HG02884 (cell line): Measurements from ENCODE around the gene MAPK8IP3.
"Not testable (repeated sequence)": the region's sequence is repeated elsewhere in the genome, so short reads cannot be mapped to it uniquely, and the experiment has no call there.

Source experiments
- ATAC-seq: cut with Tn5 transposase; IDR thresholded peaks from one replicate; pipeline ENCODE4 v1.9.1; 2021; ENCODE audit warnings: mild to moderate bottlenecking, moderate library complexity; ENCODE audit not compliant: unreplicated experiment

Gene MAPK8IP3

DNA sequence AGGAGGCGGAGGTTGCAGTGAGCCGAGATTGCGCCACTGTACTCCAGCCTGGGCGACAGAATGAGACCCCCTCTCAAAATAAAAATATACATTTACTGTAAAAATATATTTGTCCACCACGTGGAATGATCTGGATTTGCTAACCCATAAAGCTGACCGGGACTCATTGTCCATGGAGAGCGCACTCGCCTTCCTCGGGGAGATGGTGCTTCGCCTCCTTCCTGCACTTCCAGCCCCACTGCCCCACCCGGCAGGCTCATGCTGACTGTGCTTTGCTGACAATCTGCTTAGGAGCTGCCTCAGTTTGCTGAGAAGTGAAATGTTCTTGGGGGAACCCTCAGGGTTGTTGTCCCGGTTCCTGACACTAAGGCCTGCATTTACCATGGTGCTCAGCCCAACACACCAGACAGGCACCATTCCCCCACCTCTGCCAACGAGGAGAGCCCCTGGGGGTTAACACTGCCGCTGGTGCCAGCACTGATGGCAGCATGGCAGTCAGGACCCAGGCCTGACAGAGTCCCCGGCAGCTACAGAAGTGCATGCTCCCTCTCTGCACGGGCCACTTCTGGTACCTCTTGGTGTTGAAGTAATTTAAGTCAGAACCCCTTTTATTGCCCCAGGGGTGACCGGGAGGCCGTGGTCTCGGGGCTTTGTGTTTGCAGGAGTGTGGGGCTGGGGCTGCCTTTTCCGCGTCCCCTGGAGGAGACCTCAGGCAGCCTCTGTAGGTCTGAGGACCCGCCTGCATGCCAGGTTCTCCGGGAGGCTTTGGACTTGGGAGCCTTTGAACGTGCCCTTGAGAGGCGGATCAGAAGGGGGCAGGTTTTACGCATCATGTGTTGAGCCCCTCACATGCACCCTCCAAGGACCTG, 79.2 kb downstream of the MAPK8IP3 start:
- ATAC-seq, result no peak

- no peak for ATAC-seq
Measured at GRCh38 chr16:1785846-1786170, 79.8 kb downstream of the MAPK8IP3 start.

- no peak for ATAC-seq
Measured at GRCh38 chr16:1786242-1787055, 80.5 kb downstream of the MAPK8IP3 start.

DNA sequence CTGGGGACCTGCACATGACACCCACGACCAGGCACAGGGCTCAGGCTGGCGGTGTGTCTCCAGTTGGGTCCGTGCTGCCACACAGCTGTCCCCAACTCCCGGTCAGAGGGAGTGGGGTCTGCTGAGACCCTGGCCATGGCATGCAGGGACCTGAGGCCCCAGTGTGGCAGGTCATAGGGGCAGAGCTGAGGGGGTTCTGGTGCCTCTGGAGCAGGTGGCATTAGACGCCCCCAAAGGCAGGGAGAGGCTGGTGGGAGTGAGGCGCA, 81.0 kb downstream of the MAPK8IP3 start:
- ATAC-seq, result no peak

DNA sequence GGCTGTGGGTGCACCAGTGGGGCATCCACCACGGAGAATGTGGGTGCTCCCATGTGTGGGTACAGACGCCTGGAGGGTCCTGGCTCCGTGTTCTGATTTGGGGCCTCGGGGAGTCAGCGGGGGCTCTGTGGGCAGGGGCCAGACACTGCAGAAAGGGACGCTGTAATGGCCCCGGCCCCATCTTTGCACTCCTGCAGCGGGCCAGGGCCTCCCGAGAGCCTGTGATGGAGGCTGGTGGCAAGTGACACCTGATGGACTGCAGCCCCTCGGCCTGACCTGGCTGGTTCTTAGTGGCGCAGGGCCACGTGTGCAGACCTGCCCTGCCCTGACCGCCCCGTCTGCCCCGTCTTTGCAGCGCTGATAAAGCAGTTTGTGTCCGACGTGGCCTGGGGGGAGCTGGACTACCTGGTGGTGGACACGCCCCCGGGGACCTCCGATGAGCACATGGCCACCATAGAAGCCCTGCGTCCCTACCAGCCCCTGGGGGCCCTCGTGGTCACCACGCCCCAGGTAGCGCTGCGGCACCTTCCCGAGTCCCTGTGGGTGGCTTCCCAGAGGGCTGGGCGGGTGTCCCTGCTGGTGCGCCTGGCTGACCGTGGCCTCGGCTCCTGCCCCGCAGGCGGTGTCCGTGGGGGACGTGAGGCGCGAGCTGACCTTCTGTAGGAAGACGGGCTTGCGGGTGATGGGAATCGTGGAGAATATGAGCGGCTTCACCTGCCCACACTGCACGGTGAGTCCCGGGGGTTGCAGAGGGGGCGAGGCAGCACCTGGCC, 81.5 kb downstream of the MAPK8IP3 start:
- no peak for ATAC-seq

DNA sequence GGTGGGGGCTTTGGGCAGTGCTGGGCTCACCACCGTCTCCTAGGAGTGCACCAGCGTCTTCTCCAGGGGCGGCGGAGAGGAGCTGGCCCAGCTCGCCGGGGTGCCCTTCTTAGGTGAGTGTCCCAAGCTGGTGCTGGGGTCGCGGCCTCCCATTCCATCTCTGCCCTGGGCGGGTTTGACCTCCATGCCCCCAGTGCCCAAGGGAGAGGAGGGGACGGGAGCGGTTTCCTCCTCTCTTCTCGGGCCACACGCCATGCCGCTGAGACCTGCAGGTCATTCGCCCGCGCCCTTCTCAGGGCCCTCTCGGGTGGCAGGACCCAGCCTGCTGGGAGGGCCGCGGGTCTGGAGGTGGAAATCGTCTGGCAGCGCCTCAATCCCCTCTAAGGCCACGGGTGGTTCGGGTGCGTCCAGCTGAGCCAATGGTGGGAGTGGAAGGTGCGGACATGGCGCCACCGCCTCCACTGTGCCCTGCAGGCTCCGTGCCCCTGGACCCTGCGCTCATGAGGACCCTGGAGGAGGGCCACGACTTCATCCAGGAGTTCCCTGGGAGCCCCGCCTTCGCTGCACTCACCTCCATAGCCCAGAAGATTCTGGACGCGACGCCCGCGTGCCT, 82.2 kb downstream of the MAPK8IP3 start:
- no peak for ATAC-seq

- ATAC-seq, result no peak
Measured at GRCh38 chr16:1788708-1789100, 82.7 kb downstream of the MAPK8IP3 start.

DNA sequence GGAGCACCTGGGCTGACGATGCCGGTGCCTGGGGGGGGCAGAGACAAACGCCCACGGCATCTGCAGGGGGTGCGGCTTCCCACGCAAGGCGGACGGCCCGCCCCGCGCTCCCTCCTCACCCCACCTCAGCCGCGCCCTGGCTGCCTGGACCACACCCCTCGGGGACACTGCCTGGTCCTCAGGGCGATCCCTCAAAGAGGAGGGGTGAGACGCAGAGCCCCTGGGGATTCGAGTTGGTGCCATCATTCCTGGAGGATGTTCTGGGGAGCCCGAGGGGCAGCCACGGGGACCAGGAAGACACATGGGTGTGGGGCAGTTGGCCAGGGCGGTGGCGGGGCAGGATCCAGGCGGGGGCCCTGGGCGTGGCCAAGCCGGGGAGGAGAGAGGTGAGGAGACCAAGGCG, 83.6 kb downstream of the MAPK8IP3 start:
- ATAC-seq, result no peak

DNA sequence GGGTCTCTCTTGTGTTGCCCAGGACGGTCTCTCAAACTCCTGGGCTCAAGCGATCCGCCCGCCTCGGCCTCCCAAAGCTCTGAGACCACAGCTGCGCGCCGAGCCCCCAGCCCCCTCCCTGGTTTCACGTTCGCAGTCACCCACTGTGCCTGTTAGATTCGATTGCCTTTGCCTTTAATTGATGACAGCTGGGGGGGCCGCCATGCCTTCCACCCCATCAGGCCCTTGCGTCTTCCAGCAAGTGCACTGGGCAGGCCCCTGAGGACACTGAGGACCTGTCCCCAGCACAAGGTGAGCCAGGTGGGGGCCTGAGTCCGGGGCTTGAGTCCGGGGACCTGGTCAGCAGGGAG, 84.2 kb downstream of the MAPK8IP3 start:
- no peak for ATAC-seq

GRCh38 chr16:1790611-1791255, 84.7 kb downstream of the MAPK8IP3 start:
- ATAC-seq, result no peak

DNA sequence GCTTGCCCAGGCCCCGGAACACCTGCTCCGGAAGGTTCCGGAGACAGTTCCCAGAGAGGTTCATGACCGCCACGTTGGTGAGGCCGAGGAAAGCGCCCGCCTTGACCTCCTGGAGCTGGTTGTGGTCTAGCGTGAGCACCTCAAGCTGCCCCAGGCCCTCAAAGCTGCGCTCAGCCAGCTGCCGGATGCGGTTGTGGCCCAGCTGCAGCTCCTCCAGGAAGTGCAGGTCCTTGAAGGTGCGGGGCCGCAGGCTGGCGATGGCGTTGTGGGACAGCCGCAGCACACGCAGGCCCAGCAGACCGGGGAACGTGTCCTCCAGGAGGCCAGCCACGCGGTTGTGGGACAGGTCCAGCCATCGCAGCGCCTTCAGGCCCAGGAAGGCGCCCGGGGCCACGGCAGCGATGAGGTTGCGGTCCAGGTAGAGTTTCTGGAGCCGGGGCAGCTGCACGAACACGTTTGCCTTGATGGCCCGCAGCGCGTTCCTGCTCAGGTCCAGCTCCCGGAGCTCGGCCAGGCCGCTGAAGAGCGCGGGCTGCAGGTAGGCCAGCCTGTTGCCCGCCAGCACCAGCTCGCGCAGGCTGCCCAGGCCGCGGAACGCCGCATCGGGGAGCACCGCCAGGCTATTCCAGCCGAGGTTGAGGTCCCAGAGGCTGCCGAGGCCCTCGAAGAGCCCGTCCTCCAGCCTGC, 85.4 kb downstream of the MAPK8IP3 start:
- ATAC-seq, result no peak

GRCh38 chr16:1791943-1792812, 86.2 kb downstream of the MAPK8IP3 start:
- ATAC-seq, result no peak

- ATAC-seq, result no peak
Measured at GRCh38 chr16:1792836-1793577, 87.0 kb downstream of the MAPK8IP3 start.

DNA sequence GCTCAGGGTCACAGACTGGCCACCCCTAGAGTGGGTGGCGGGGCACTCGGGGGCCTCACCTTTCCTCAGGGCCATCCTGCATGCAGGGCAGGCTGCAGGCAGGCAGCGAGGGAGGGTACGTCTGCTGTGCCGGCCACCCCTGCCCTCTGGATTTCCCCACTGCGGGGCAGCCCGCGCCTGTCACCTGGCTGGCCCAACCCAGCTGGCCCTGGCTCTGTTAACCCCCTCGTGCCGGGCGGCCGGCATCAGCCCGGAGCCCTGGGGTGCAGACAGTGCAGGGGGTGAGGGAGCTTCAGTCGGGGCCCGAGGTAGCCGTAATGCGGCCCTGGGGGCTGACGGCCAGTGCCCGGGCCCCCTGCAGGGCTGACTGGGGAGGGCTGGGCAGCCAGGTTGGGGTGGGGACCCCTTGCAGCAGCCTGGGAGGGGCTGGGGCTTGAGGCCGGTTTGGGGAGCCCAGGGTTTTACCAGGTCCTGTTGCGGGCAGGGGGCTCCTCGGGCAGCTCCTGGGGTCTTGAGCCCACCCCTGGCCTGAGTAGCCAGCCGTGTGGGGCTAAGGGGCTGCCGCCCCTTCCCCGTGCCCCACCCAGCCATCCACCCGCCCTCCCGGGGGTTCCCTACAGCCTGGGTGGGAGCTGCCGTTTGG, 87.7 kb downstream of the MAPK8IP3 start, which contains the start of gene IGFALS:
Gene IGFALS (minus strand): TSS at position 128 of the 643 bp plus-strand sequence. CDS start 53 bp downstream, at position 75.
- ATAC-seq, result no peak

- no peak for ATAC-seq
Measured at GRCh38 chr16:1794221-1794871, 88.4 kb downstream of the MAPK8IP3 start.

- no peak for ATAC-seq
Measured at GRCh38 chr16:1794908-1795666, 89.1 kb downstream of the MAPK8IP3 start.

GRCh38 chr16:1799263-1799662, 93.3 kb downstream of the MAPK8IP3 start:
- not testable (repeated sequence) for ATAC-seq
